HepG2 (cell line): ENCODE data around the gene SYMPK. TPM values are rescaled to one million over a fixed set of nuclear protein-coding genes. Genes with fewer than 3 reads are reported as not detected.
A peak's percentile ranks its signal among the peaks of the same experiment; 100 is the strongest.

Source experiments
- ARHGAP35 ChIP-seq: sonication (generic); formaldehyde crosslinking; IDR thresholded peaks from 2 replicates; pipeline ENCODE4 v1.9.0; 2022; ENCODE audit warnings: mild to moderate bottlenecking, inconsistent platforms, moderate library complexity, missing genetic modification reagents, borderline replicate concordance
- ATF7-NPFF ChIP-seq: sonication (generic); formaldehyde crosslinking; IDR thresholded peaks from 2 replicates; pipeline ENCODE4 v1.8.1; 2023; ENCODE audit warnings: mild to moderate bottlenecking, low read depth, missing genetic modification reagents, moderate library complexity
- CAMTA2 ChIP-seq: sonication (generic); formaldehyde crosslinking; IDR thresholded peaks from 2 replicates; pipeline ENCODE4 v1.4.0; 2020; ENCODE audit warnings: mild to moderate bottlenecking, missing genetic modification reagents, borderline replicate concordance
- IRF2 ChIP-seq: IDR thresholded peaks from 2 replicates; pipeline ENCODE4 v1.6.1; 2018; ENCODE audit warnings: missing genetic modification reagents, missing compliant biosample characterization
- MXD3 ChIP-seq: IDR thresholded peaks from 2 replicates; pipeline ENCODE4 v1.6.1; 2016; ENCODE audit warnings: mild to moderate bottlenecking, missing biosample characterization, missing genetic modification reagents
- MYPOP ChIP-seq: sonication (generic); formaldehyde crosslinking; IDR thresholded peaks from 2 replicates; pipeline ENCODE4 v1.8.1; 2023; ENCODE audit warnings: mild to moderate bottlenecking, moderate library complexity, missing genetic modification reagents
- RAD21 ChIP-seq: fragments of 450-650 bp; formaldehyde crosslinking; IDR thresholded peaks from 2 replicates; pipeline ENCODE4 v1.5.0; 2020; ENCODE audit warnings: mild to moderate bottlenecking
- SIX4 ChIP-seq: sonication (generic); formaldehyde crosslinking; IDR thresholded peaks from 2 replicates; pipeline ENCODE4 v1.4.0; 2020; ENCODE audit warnings: missing genetic modification reagents
- SNRNP70 ChIP-seq: fragments of 200-400 bp; formaldehyde crosslinking; IDR thresholded peaks from 2 replicates; pipeline ENCODE4 v1.6.1; 2017; ENCODE audit warnings: mild to moderate bottlenecking, low read depth, low read length, moderate library complexity
- SP4 ChIP-seq: sonication (generic); formaldehyde crosslinking; IDR thresholded peaks from 2 replicates; pipeline ENCODE4 v1.8.1; 2023; ENCODE audit warnings: mild to moderate bottlenecking, missing genetic modification reagents
- SRSF4 ChIP-seq: fragments of 200-400 bp; formaldehyde crosslinking; IDR thresholded peaks from one replicate; pipeline ENCODE4 v1.6.1; 2018; ENCODE audit warnings: mild to moderate bottlenecking, low read depth, low read length, moderate library complexity; ENCODE audit not compliant: poor library complexity, severe bottlenecking
- THAP7 ChIP-seq: sonication (generic); formaldehyde crosslinking; IDR thresholded peaks from 2 replicates; pipeline ENCODE4 v1.8.1; 2023; ENCODE audit warnings: mild to moderate bottlenecking, missing genetic modification reagents
- ZBTB26 ChIP-seq: IDR thresholded peaks from 2 replicates; pipeline ENCODE4 v1.6.1; 2016; ENCODE audit warnings: missing compliant biosample characterization, missing genetic modification reagents, borderline replicate concordance
- ZNF354B ChIP-seq: sonication (generic); formaldehyde crosslinking; IDR thresholded peaks from 2 replicates; pipeline ENCODE4 v1.8.0; 2022; ENCODE audit warnings: mild to moderate bottlenecking, missing genetic modification reagents
- ZNF639 ChIP-seq: conservative IDR thresholded peaks from 2 replicates; pipeline ENCODE4 v1.6.1; 2018; ENCODE audit warnings: missing genetic modification reagents
- ZNF670 ChIP-seq: sonication (generic); formaldehyde crosslinking; IDR thresholded peaks from 2 replicates; pipeline ENCODE4 v1.8.0; 2022; ENCODE audit warnings: mild to moderate bottlenecking, missing genetic modification reagents, borderline replicate concordance
- ZNF678 ChIP-seq: sonication (generic); formaldehyde crosslinking; IDR thresholded peaks from 2 replicates; pipeline ENCODE4 v1.4.0; 2020; ENCODE audit warnings: mild to moderate bottlenecking, missing genetic modification reagents
- ZNF737 ChIP-seq: sonication (generic); formaldehyde crosslinking; IDR thresholded peaks from 2 replicates; pipeline ENCODE4 v1.5.0; 2020; ENCODE audit warnings: missing genetic modification reagents, mild to moderate bottlenecking, borderline replicate concordance
- ZNF770 ChIP-seq: sonication (generic); formaldehyde crosslinking; IDR thresholded peaks from 2 replicates; pipeline ENCODE4 v1.5.0; 2020; ENCODE audit warnings: mild to moderate bottlenecking, missing genetic modification reagents
- polyA plus RNA-seq, 8 experiments: library from polyadenylated mRNA; depleted of rRNA in 3 of 8; stranded (reverse) in 7 of 8; unstranded in 1 of 8; fragments of >200 nt; fragmentation: Illumina TruSeq in 4 of 8; extraction: Trizol in 4 of 8; gene quantifications; 2 replicates each; pipeline versions ENCODE4 v1.2.1 to v1.2.3, GENCODE V29; 2011 to 2016; ENCODE audit warnings: low read depth in 4 of 8, missing spikeins in 1 of 8, mixed read lengths in 1 of 8; ENCODE audit not compliant: insufficient read depth in 1 of 8
- total RNA-seq, 5 experiments: library from RNA; depleted of rRNA; stranded (reverse); fragments of >200 nt; fragmentation: Illumina TruSeq; extraction: Trizol; gene quantifications; 2 replicates each; pipeline ENCODE4 v1.2.3, GENCODE V29; 2016; ENCODE audit warnings: low read depth in 1 of 5

Gene SYMPK
- total and polyA plus RNA-seq, 2 of the 13 experiments (the other 11 are each of a cell fraction or from before 2014, with no cell fraction given) = 21.9 to 55.7 TPM

- TF ChIP-seq RAD21 (CRISPR knock-in tag) = peak; percentile 99
- TF ChIP-seq SRSF4 = no peak
- TF ChIP-seq ZNF737 = no peak
- TF ChIP-seq CAMTA2 (CRISPR knock-in tag) = no peak
- TF ChIP-seq MYPOP (CRISPR knock-in tag) = 0 out of 2 replicates have a peak, but pooled peaks have one; percentile 55
- TF ChIP-seq ZNF770 (CRISPR knock-in tag) = no peak; the same call in none of the 2 replicates
- peak; percentile 63 for TF ChIP-seq ZNF670 (CRISPR knock-in tag)
- peak; percentile 88 for TF ChIP-seq SP4 (CRISPR knock-in tag)
- TF ChIP-seq SNRNP70 = no peak
- no peak for TF ChIP-seq ZBTB26 (CRISPR knock-in tag)
- TF ChIP-seq ZNF354B (CRISPR knock-in tag) = 0 out of 2 replicates have a peak, but pooled peaks have one; percentile 66
- peak; percentile 87 for TF ChIP-seq IRF2
- TF ChIP-seq MXD3 = peak; percentile 78; the same call in 1 of the 2 replicates
- no peak for TF ChIP-seq ARHGAP35 (CRISPR knock-in tag)
- 0 out of 2 replicates have a peak, but pooled peaks have one; percentile 45 for TF ChIP-seq THAP7 (CRISPR knock-in tag)
- TF ChIP-seq SIX4 = no peak; the same call in 1 of the 2 replicates
- 0 out of 2 replicates have a peak, but pooled peaks have one; percentile 25 for TF ChIP-seq ZNF639
- TF ChIP-seq ZNF678 (CRISPR knock-in tag) = 0 out of 2 replicates have a peak, but pooled peaks have one; percentile 72
- TF ChIP-seq ATF7-NPFF (CRISPR knock-in tag) = peak; percentile 85
These were observed 20.0 kb upstream of the SYMPK start (continued) for GRCh38 chr19:45882652-45883585.
